Panc1 (cell line): ENCODE measurements around the gene ZNF761. TPM values are rescaled to one million over a fixed set of nuclear protein-coding genes. Genes with fewer than 3 reads are reported as not detected.
A peak's percentile ranks its signal among the peaks of the same experiment; 100 is the strongest.
"Not testable (repeated sequence)": the region's sequence is repeated elsewhere in the genome, so short reads cannot be mapped to it uniquely, and the experiment has no call there.

Source experiments
- ATAC-seq: fragments of 200-7000 bp; cut with Tn5 transposase; 2 replicates; pipeline ENCODE4 v1.9.1; 2020; ENCODE audit warnings: mild to moderate bottlenecking, moderate library complexity
- BruUV-seq: library from RNA; stranded (reverse); fragments of 400-500 nt; replicated peaks from 2 replicates; lab custom pipeline; 2021; lab: Mats Ljungman, UMichigan
- CTCF ChIA-PET: fragments of 300-600 bp; sonication (Branson Sonifier 250); formaldehyde crosslinking; loops from one replicate; lab custom pipeline; 2022; ENCODE audit warnings: antibody characterized with exemption; lab: Charles Lee
- POLR2A ChIA-PET: fragments of 300-600 bp; sonication (Branson Sonifier 250); formaldehyde crosslinking; loops from one replicate; lab custom pipeline; 2022; ENCODE audit warnings: antibody characterized with exemption; lab: Charles Lee
- DNase-seq: peaks from one replicate; pipeline ENCODE4 v3.0.0-alpha.2; 2010; ENCODE audit warnings: low read depth, low spot score
- H3K27ac ChIP-seq: 2 replicates; pipeline ENCODE4 v1.5.1; 2011; ENCODE audit warnings: mild to moderate bottlenecking, low read length, inconsistent platforms
- H3K27me3 ChIP-seq: fragments of 200-500 bp; sonication (Bioruptor generic); 2 replicates; pipeline ENCODE4 v1.6.0; 2014; ENCODE audit warnings: low read length, inconsistent platforms; ENCODE audit not compliant: control insufficient read depth, insufficient read depth
- H3K36me3 ChIP-seq: fragments of 200-500 bp; sonication (Bioruptor generic); 2 replicates; pipeline ENCODE4 v1.5.1; 2014; ENCODE audit warnings: inconsistent platforms, mild to moderate bottlenecking, low read length, moderate library complexity; ENCODE audit not compliant: control insufficient read depth, insufficient read depth
- H3K4me1 ChIP-seq: 2 replicates; pipeline ENCODE4 v1.5.1; 2011; ENCODE audit warnings: inconsistent platforms, mild to moderate bottlenecking, low read length, moderate library complexity; ENCODE audit not compliant: control insufficient read depth, insufficient read depth
- H3K4me3 ChIP-seq, 2 experiments: 2 replicates each; pipeline ENCODE4 v1.5.1; 2011 to 2012; ENCODE audit warnings: low read depth in 2 of 2, low read length in 2 of 2, mild to moderate bottlenecking in 2 of 2, inconsistent platforms in 1 of 2, moderate library complexity in 1 of 2
- H3K9me3 ChIP-seq: fragments of 200-500 bp; sonication (Bioruptor generic); 2 replicates; pipeline ENCODE4 v1.5.1; 2014; ENCODE audit warnings: low read depth, mild to moderate bottlenecking, inconsistent platforms, low read length, moderate library complexity; ENCODE audit not compliant: control insufficient read depth, insufficient read depth
- POLR2AphosphoS5 ChIP-seq: IDR thresholded peaks from 2 replicates; pipeline ENCODE4 v1.6.1; 2012; ENCODE audit warnings: mild to moderate bottlenecking, low read depth, low read length, moderate library complexity
- SIN3A ChIP-seq: IDR thresholded peaks from 2 replicates; pipeline ENCODE4 v1.6.1; 2012; ENCODE audit warnings: low read depth, mild to moderate bottlenecking, low read length, moderate library complexity, borderline replicate concordance; ENCODE audit not compliant: insufficient read depth
- TCF7L2 ChIP-seq: IDR thresholded peaks from 2 replicates; pipeline ENCODE4 v1.6.1; 2011; ENCODE audit warnings: mild to moderate bottlenecking, low read depth, low read length, inconsistent platforms
- in situ Hi-C: cut with HindIII; loops from 2 replicates; pipeline ENCODE4 v1.10.0; 2016; ENCODE audit warnings: low sequenced_read_pairs, low pct_unique_long_range_greater_than_20kb
- intact Hi-C: fragments of 100-400 bp; cut with micrococcal nuclease; formaldehyde crosslinking; loops from one replicate; pipeline ENCODE4 v1.10.0; 2022; ENCODE audit not compliant: unreplicated experiment
- total RNA-seq: library from RNA; stranded (reverse); gene quantifications from one replicate; pipeline ENCODE4 v1.2.1, GENCODE V29; 2021; ENCODE audit not compliant: unreplicated experiment
- TF ChIP-seq, protein P1 (sequence below): fragments of 450-650 bp; IDR thresholded peaks from 2 replicates; pipeline ENCODE4 v1.5.1; 2017; ENCODE audit warnings: mild to moderate bottlenecking
- TF ChIP-seq, protein P2 (sequence below), 2 experiments: IDR thresholded peaks; 2 replicates each; pipeline ENCODE4 v1.6.1; 2011 to 2012; ENCODE audit warnings: low read depth in 2 of 2, control low read depth in 1 of 2, low read length in 1 of 2, mild to moderate bottlenecking in 1 of 2, moderate library complexity in 1 of 2; ENCODE audit not compliant: insufficient read depth in 1 of 2

ZNF761 gene
- total RNA-seq, 1 experiment from 2014 or later = 21.8 TPM

DNA sequence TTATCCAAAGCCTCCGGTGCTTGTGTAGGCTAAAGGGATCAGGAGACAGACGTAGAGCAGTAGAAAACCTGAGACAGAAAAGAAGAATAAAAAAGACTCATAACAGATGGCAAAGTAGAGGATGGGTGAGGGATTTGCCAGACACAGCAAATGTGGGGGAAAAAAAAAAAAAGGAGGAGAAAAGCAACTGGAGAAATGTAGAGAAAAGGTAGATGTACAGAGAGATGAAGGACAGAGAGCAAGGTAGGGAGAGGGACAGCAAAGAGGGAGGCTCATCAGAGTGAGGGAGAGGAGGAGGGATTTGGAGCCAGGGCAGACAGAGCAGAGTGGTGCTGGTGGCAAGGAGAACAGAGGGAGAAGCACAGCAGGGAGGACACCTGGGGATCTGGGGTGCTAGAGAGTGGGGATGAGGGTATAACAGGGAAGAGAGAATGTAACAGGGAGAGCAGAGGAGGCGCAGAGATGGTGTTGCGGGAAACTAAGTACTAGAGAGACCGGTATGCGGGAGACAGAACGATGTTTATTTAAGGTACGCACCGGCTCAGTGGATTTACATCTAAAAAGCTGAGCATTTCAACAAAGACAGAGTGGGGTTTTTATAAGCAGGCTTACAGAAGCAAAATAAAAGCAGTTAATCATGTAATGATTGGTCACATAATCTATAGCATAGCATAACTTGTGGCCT lies 35.8 kb upstream of the ZNF761 start:
- Histone ChIP-seq H3K4me3 (peak overlapping the region; percentile 86 to 88), H3K27ac (peak overlapping the region; percentile 91)
- H3K27me3 ChIP-seq, POLR2A ChIA-PET, ATAC-seq, in situ Hi-C loops, intact Hi-C loops, DNase-seq, H3K4me1 ChIP-seq, H3K9me3 ChIP-seq, H3K36me3 ChIP-seq: not testable (repeated sequence)
- CTCF ChIA-PET = interaction anchor here (0.5 to 1.2 kb wide), 3 partner anchors 22 to 190 kb away, joined by 3 to 8 read pairs (median 4); no protein-coding TSS in a partner anchor
- BruUV-seq = TSS peak; percentile 79

DNA sequence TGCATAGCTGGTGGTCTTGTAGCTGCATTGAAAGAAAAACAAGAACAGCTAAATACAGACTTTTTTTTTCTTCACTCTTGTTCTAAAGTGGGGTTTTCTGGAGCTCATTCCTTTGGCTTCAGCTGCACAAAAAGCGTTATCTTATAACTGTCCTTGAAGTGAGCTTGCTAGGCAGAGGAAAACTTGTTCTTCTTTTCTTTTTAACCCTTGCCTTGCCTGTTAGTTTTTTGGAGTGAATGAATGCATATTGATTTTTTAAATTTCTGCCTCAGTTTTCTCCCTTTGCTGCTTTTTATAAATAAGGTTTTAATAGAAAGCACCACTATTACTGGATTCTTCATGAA lies 35.3 kb upstream of the ZNF761 start:
- in situ Hi-C loops = no loop called here
- H3K4me1 ChIP-seq = peaks cover 3% of the 10 kb centered on the region; the same call in 1 of the 2 replicates
- ATAC-seq (no peak), DNase-seq (no peak)
- H3K27ac ChIP-seq = no peak overlapping the region
- intact Hi-C loops = no loop called here
- peaks cover 7% of the 10 kb centered on the region; the same call in 1 of the 2 replicates for H3K9me3 ChIP-seq
- ChIA-PET POLR2A (no interaction called here), CTCF (interaction anchor here (0.7 to 1.2 kb wide), 2 partner anchors 21 to 23 kb away, joined by 3 to 8 read pairs; no protein-coding TSS in a partner anchor)
- no peaks in the 10 kb centered on the region for H3K27me3 ChIP-seq
- peaks cover 3% of the 10 kb centered on the region; the same call in 1 of the 2 replicates for H3K36me3 ChIP-seq
- no TSS peak for BruUV-seq
- TF ChIP-seq, protein P1, sequence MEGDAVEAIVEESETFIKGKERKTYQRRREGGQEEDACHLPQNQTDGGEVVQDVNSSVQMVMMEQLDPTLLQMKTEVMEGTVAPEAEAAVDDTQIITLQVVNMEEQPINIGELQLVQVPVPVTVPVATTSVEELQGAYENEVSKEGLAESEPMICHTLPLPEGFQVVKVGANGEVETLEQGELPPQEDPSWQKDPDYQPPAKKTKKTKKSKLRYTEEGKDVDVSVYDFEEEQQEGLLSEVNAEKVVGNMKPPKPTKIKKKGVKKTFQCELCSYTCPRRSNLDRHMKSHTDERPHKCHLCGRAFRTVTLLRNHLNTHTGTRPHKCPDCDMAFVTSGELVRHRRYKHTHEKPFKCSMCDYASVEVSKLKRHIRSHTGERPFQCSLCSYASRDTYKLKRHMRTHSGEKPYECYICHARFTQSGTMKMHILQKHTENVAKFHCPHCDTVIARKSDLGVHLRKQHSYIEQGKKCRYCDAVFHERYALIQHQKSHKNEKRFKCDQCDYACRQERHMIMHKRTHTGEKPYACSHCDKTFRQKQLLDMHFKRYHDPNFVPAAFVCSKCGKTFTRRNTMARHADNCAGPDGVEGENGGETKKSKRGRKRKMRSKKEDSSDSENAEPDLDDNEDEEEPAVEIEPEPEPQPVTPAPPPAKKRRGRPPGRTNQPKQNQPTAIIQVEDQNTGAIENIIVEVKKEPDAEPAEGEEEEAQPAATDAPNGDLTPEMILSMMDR = no peak
- TF ChIP-seq TCF7L2 = no peak
- TF ChIP-seq POLR2AphosphoS5 = no peak
- no peak for TF ChIP-seq SIN3A
- TF ChIP-seq, protein P2, sequence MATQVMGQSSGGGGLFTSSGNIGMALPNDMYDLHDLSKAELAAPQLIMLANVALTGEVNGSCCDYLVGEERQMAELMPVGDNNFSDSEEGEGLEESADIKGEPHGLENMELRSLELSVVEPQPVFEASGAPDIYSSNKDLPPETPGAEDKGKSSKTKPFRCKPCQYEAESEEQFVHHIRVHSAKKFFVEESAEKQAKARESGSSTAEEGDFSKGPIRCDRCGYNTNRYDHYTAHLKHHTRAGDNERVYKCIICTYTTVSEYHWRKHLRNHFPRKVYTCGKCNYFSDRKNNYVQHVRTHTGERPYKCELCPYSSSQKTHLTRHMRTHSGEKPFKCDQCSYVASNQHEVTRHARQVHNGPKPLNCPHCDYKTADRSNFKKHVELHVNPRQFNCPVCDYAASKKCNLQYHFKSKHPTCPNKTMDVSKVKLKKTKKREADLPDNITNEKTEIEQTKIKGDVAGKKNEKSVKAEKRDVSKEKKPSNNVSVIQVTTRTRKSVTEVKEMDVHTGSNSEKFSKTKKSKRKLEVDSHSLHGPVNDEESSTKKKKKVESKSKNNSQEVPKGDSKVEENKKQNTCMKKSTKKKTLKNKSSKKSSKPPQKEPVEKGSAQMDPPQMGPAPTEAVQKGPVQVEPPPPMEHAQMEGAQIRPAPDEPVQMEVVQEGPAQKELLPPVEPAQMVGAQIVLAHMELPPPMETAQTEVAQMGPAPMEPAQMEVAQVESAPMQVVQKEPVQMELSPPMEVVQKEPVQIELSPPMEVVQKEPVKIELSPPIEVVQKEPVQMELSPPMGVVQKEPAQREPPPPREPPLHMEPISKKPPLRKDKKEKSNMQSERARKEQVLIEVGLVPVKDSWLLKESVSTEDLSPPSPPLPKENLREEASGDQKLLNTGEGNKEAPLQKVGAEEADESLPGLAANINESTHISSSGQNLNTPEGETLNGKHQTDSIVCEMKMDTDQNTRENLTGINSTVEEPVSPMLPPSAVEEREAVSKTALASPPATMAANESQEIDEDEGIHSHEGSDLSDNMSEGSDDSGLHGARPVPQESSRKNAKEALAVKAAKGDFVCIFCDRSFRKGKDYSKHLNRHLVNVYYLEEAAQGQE (IDR thresholded peaks at IDR 0.05; ENCODE audit: insufficient read depth in 1 of 2, low read depth in 2 of 2, low read length in 1 of 2) = no peak
- peak overlapping the region; percentile 86 to 88; a peak in 3 of 4 replicates for H3K4me3 ChIP-seq

DNA sequence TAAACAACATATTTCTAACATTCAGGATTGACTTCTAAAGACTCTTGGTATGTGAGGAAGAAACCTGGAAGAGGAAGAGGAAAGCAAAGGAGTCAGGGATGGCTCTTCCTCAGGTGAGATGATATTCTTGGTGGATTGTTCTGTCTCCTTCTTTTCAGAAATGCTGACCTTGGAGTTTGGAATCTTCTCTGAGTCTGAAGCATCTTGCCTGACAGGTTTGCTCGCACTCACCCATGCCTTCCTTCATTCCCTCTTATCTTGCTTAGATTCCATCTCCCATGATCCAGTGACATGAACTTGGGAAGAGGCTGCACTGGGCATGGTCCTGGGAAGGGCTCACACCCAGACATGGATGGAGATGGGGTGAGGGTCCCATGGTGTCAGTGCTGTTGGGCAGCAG lies 33.9 kb upstream of the ZNF761 start:
- DNase-seq, ATAC-seq, H3K4me1 ChIP-seq, POLR2A ChIA-PET, intact Hi-C loops, BruUV-seq, in situ Hi-C loops, H3K9me3 ChIP-seq, CTCF ChIA-PET, H3K36me3 ChIP-seq, H3K27me3 ChIP-seq, H3K4me3 ChIP-seq, H3K27ac ChIP-seq: not testable (repeated sequence)
